K562 (cell line): ENCODE data around the gene LRCH1. TPM values are rescaled to one million over a fixed set of nuclear protein-coding genes. Genes with fewer than 3 reads are reported as not detected.

ENCODE experiments used
- KDM1A ChIP-seq, 2 experiments: fragments of 450-650 bp; IDR thresholded peaks; 2 replicates each; pipeline ENCODE4 v1.6.1; 2016; ENCODE audit warnings: mild to moderate bottlenecking in 2 of 2
- TCFL5 ChIP-seq: fragments of 250-450 bp; sonication (Bioruptor Pico); conservative IDR thresholded peaks from 2 replicates; pipeline ENCODE4 v1.6.1; 2021; ENCODE audit warnings: mild to moderate bottlenecking, moderate library complexity, matching md5 sums
- polyA plus RNA-seq, 8 experiments: library from polyadenylated mRNA; depleted of rRNA in 4 of 8; stranded (reverse) in 5 of 8; unstranded in 3 of 8; fragments of >200 nt; fragmentation: Nextera tagmentation in 2 of 8; fragmentation: Illumina TruSeq in 1 of 8; extraction: Ambion mirVana in 2 of 8; extraction: Trizol in 1 of 8; gene quantifications; 2 replicates each; pipeline versions ENCODE4 v1.2.1 to v1.2.3, GENCODE V29; 2011 to 2014; ENCODE audit warnings: inconsistent platforms in 1 of 8, missing spikeins in 1 of 8
- total RNA-seq, 7 experiments: library from RNA; depleted of rRNA in 6 of 7; stranded (reverse); fragments of >200 nt in 6 of 7; fragmentation: Illumina TruSeq in 2 of 7; extraction: Trizol in 2 of 7; gene quantifications; 2 replicates each; pipeline versions ENCODE4 v1.2.1 to v1.2.3, GENCODE V29; 2011 to 2021; ENCODE audit warnings: low replicate concordance in 1 of 7
- TF ChIP-seq, protein P1 (sequence below): fragments of 450-650 bp; IDR thresholded peaks from 2 replicates; pipeline ENCODE4 v1.6.1; 2016; ENCODE audit warnings: mild to moderate bottlenecking, moderate library complexity
- TF ChIP-seq, protein P2 (sequence below): sonication (generic); formaldehyde crosslinking; IDR thresholded peaks from 2 replicates; pipeline ENCODE4 v1.8.1; 2023; ENCODE audit warnings: mild to moderate bottlenecking, missing genetic modification reagents
- TF ChIP-seq, protein P3 (sequence below), 3 experiments: IDR thresholded peaks in 2 of 3; conservative IDR thresholded peaks in 1 of 3; 2 replicates each; pipeline ENCODE4 v1.5.1; 2011 to 2012; ENCODE audit warnings: low read length in 3 of 3, mild to moderate bottlenecking in 3 of 3, control low read depth in 2 of 3, improper control_type of control experiment in 1 of 3, inconsistent platforms in 1 of 3, low read depth in 1 of 3, mixed read lengths in 1 of 3, moderate library complexity in 1 of 3; ENCODE audit not compliant: insufficient read depth in 2 of 3
- TF ChIP-seq, protein P4 (sequence below): fragments of 250-450 bp; sonication (Bioruptor Pico); IDR thresholded peaks from 2 replicates; pipeline ENCODE4 v1.5.0; 2021

Gene LRCH1
- total and polyA plus RNA-seq, 9 of the 15 experiments (the other 6 are each of a cell fraction or from before 2014, with no cell fraction given), result 1.1 to 6.8 (median 3.7) TPM

DNA sequence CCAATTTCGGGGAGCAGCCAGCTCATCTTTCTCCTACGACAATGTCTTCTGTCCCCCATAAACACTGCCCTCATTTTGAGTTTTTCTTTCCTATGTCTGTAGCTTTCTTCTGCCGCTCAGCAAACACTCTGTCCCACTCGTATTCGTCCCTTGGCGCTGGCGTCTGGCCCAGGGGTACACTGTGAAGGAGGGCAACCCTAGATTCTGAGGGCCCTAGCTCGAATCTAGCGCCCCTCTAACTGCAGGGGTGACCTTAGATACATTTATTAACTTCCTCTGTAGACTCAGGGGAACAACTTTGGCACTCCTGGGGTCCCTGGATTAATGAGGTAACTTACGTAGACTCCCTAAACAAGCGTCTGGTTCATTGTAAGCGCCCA lies 677 bp upstream of the LRCH1 start (continued):
- TF ChIP-seq, protein P1, sequence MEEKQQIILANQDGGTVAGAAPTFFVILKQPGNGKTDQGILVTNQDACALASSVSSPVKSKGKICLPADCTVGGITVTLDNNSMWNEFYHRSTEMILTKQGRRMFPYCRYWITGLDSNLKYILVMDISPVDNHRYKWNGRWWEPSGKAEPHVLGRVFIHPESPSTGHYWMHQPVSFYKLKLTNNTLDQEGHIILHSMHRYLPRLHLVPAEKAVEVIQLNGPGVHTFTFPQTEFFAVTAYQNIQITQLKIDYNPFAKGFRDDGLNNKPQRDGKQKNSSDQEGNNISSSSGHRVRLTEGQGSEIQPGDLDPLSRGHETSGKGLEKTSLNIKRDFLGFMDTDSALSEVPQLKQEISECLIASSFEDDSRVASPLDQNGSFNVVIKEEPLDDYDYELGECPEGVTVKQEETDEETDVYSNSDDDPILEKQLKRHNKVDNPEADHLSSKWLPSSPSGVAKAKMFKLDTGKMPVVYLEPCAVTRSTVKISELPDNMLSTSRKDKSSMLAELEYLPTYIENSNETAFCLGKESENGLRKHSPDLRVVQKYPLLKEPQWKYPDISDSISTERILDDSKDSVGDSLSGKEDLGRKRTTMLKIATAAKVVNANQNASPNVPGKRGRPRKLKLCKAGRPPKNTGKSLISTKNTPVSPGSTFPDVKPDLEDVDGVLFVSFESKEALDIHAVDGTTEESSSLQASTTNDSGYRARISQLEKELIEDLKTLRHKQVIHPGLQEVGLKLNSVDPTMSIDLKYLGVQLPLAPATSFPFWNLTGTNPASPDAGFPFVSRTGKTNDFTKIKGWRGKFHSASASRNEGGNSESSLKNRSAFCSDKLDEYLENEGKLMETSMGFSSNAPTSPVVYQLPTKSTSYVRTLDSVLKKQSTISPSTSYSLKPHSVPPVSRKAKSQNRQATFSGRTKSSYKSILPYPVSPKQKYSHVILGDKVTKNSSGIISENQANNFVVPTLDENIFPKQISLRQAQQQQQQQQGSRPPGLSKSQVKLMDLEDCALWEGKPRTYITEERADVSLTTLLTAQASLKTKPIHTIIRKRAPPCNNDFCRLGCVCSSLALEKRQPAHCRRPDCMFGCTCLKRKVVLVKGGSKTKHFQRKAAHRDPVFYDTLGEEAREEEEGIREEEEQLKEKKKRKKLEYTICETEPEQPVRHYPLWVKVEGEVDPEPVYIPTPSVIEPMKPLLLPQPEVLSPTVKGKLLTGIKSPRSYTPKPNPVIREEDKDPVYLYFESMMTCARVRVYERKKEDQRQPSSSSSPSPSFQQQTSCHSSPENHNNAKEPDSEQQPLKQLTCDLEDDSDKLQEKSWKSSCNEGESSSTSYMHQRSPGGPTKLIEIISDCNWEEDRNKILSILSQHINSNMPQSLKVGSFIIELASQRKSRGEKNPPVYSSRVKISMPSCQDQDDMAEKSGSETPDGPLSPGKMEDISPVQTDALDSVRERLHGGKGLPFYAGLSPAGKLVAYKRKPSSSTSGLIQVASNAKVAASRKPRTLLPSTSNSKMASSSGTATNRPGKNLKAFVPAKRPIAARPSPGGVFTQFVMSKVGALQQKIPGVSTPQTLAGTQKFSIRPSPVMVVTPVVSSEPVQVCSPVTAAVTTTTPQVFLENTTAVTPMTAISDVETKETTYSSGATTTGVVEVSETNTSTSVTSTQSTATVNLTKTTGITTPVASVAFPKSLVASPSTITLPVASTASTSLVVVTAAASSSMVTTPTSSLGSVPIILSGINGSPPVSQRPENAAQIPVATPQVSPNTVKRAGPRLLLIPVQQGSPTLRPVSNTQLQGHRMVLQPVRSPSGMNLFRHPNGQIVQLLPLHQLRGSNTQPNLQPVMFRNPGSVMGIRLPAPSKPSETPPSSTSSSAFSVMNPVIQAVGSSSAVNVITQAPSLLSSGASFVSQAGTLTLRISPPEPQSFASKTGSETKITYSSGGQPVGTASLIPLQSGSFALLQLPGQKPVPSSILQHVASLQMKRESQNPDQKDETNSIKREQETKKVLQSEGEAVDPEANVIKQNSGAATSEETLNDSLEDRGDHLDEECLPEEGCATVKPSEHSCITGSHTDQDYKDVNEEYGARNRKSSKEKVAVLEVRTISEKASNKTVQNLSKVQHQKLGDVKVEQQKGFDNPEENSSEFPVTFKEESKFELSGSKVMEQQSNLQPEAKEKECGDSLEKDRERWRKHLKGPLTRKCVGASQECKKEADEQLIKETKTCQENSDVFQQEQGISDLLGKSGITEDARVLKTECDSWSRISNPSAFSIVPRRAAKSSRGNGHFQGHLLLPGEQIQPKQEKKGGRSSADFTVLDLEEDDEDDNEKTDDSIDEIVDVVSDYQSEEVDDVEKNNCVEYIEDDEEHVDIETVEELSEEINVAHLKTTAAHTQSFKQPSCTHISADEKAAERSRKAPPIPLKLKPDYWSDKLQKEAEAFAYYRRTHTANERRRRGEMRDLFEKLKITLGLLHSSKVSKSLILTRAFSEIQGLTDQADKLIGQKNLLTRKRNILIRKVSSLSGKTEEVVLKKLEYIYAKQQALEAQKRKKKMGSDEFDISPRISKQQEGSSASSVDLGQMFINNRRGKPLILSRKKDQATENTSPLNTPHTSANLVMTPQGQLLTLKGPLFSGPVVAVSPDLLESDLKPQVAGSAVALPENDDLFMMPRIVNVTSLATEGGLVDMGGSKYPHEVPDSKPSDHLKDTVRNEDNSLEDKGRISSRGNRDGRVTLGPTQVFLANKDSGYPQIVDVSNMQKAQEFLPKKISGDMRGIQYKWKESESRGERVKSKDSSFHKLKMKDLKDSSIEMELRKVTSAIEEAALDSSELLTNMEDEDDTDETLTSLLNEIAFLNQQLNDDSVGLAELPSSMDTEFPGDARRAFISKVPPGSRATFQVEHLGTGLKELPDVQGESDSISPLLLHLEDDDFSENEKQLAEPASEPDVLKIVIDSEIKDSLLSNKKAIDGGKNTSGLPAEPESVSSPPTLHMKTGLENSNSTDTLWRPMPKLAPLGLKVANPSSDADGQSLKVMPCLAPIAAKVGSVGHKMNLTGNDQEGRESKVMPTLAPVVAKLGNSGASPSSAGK, result no peak
- TF ChIP-seq TCFL5 (no peak), KDM1A (IDR thresholded peaks at IDR 0.05) (no peak)
- TF ChIP-seq, protein P2, sequence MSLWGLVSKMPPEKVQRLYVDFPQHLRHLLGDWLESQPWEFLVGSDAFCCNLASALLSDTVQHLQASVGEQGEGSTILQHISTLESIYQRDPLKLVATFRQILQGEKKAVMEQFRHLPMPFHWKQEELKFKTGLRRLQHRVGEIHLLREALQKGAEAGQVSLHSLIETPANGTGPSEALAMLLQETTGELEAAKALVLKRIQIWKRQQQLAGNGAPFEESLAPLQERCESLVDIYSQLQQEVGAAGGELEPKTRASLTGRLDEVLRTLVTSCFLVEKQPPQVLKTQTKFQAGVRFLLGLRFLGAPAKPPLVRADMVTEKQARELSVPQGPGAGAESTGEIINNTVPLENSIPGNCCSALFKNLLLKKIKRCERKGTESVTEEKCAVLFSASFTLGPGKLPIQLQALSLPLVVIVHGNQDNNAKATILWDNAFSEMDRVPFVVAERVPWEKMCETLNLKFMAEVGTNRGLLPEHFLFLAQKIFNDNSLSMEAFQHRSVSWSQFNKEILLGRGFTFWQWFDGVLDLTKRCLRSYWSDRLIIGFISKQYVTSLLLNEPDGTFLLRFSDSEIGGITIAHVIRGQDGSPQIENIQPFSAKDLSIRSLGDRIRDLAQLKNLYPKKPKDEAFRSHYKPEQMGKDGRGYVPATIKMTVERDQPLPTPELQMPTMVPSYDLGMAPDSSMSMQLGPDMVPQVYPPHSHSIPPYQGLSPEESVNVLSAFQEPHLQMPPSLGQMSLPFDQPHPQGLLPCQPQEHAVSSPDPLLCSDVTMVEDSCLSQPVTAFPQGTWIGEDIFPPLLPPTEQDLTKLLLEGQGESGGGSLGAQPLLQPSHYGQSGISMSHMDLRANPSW (CRISPR knock-in tag), result no peak
- TF ChIP-seq, protein P3, sequence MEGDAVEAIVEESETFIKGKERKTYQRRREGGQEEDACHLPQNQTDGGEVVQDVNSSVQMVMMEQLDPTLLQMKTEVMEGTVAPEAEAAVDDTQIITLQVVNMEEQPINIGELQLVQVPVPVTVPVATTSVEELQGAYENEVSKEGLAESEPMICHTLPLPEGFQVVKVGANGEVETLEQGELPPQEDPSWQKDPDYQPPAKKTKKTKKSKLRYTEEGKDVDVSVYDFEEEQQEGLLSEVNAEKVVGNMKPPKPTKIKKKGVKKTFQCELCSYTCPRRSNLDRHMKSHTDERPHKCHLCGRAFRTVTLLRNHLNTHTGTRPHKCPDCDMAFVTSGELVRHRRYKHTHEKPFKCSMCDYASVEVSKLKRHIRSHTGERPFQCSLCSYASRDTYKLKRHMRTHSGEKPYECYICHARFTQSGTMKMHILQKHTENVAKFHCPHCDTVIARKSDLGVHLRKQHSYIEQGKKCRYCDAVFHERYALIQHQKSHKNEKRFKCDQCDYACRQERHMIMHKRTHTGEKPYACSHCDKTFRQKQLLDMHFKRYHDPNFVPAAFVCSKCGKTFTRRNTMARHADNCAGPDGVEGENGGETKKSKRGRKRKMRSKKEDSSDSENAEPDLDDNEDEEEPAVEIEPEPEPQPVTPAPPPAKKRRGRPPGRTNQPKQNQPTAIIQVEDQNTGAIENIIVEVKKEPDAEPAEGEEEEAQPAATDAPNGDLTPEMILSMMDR (IDR thresholded peaks at IDR 0.05 in 2 of 3, conservative IDR thresholded peaks at IDR 0.05 in 1 of 3; ENCODE audit: insufficient read depth in 2 of 3, low read depth in 1 of 3, low read length in 3 of 3), result no peak
- TF ChIP-seq, protein P4, sequence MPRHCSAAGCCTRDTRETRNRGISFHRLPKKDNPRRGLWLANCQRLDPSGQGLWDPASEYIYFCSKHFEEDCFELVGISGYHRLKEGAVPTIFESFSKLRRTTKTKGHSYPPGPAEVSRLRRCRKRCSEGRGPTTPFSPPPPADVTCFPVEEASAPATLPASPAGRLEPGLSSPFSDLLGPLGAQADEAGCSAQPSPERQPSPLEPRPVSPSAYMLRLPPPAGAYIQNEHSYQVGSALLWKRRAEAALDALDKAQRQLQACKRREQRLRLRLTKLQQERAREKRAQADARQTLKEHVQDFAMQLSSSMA (CRISPR knock-in tag), result no peak
